Measurements from ENCODE around the gene FBXL20.

DNA sequence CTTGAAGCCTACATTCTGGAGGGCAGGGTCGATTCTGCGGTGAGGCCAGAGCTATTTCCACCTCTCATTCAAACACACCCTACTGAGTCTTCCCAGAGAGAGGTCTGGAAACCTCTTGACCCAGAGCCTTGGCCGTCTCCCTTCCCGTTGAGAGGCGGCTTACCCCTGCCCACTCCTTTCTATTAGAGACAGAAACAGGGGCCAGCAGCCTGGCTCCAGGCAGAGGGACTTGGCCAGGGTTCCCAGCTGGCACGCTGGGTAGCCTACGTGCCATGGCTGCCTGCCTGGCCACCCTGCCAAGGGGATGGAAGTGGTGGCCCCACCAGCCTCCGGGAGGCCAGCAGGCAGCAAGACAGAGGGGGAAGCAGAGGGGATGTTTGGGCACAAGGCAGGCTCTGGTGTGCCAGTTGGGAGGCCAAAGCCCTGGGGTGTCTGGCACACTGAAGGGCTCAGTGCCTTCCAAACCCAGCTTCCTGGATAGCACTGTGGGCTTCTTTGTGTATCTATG lies 181.7 kb downstream of the FBXL20 start:
- no peak for TF ChIP-seq EZH2 (IDR thresholded peaks at IDR 0.05; ENCODE audit: insufficient read depth, poor library complexity, severe bottlenecking)
- TF ChIP-seq EZH2phosphoT487 (IDR thresholded peaks at IDR 0.05; ENCODE audit: insufficient read depth, low read depth) = no peak

Data from GM23248 (cell line).